HG02623 (cell line): ENCODE results near the gene FAM131B.
"Not testable (repeated sequence)": the region's sequence is repeated elsewhere in the genome, so short reads cannot be mapped to it uniquely, and the experiment has no call there.

Source experiments
- ATAC-seq: cut with Tn5 transposase; IDR thresholded peaks from one replicate; pipeline ENCODE4 v1.9.1; 2021; ENCODE audit warnings: moderate library complexity; ENCODE audit not compliant: unreplicated experiment

FAM131B gene

GRCh38 chr7:143395187-143396149 is 33.0 kb upstream of the FAM131B start:
- no peak for ATAC-seq

- no peak for ATAC-seq
These were observed 32.3 kb upstream of the FAM131B start for GRCh38 chr7:143394777-143395176.

- no peak for ATAC-seq
These were observed 31.6 kb upstream of the FAM131B start for GRCh38 chr7:143394068-143394467.

- ATAC-seq, result no peak
These were observed 30.9 kb upstream of the FAM131B start for GRCh38 chr7:143393267-143394041.

- no peak for ATAC-seq
These were observed 30.4 kb upstream of the FAM131B start for GRCh38 chr7:143392875-143393266.

- not testable (repeated sequence) for ATAC-seq
These were observed 29.9 kb upstream of the FAM131B start for GRCh38 chr7:143392427-143392826.

- ATAC-seq, result no peak
These were observed 29.2 kb upstream of the FAM131B start for GRCh38 chr7:143391462-143392404.

- ATAC-seq, result no peak
These were observed 28.3 kb upstream of the FAM131B start for GRCh38 chr7:143390773-143391317.

GRCh38 chr7:143390104-143390772 is 27.7 kb upstream of the FAM131B start:
- no peak for ATAC-seq

GRCh38 chr7:143389316-143390103 is 27.0 kb upstream of the FAM131B start:
- ATAC-seq, result no peak

GRCh38 chr7:143388491-143389101 is 26.1 kb upstream of the FAM131B start:
- no peak for ATAC-seq

- ATAC-seq, result no peak
These were observed 25.5 kb upstream of the FAM131B start for GRCh38 chr7:143388051-143388450.

- ATAC-seq, result no peak
These were observed 24.9 kb upstream of the FAM131B start for GRCh38 chr7:143387156-143387975.

GRCh38 chr7:143385891-143386781 is 23.6 kb upstream of the FAM131B start:
- ATAC-seq, result no peak

- no peak for ATAC-seq
These were observed 22.4 kb upstream of the FAM131B start for GRCh38 chr7:143384661-143385631.

GRCh38 chr7:143384148-143384547 is 21.6 kb upstream of the FAM131B start:
- ATAC-seq, result no peak
